HG03354 (cell line): ENCODE results near the gene DOCK1.

Experiments used
- ATAC-seq: cut with Tn5 transposase; IDR thresholded peaks from one replicate; pipeline ENCODE4 v1.9.1; 2021; ENCODE audit warnings: mild to moderate bottlenecking; ENCODE audit not compliant: unreplicated experiment, poor library complexity, severe bottlenecking

The DOCK1 gene

GRCh38 chr10:127117125-127117524 is 211.9 kb downstream of the DOCK1 start:
- no peak for ATAC-seq

DNA sequence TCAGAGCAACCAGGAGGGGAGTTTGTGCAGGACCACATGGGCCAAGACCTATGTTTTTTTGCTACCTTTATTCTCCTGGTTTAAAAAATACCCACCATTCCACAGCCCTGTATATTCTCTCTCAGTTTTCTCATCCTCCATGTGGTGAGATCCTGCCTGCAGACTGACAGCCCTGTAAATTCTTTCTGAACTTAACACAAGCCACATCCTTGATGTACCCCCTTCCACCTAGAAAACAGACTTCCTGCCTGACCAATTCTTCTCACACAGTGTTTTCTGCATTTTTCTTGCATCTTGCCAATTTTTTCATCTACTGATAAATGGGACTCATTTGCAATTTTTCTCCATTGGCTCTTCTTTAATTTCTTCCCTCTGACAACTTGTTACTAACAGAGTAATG is 212.8 kb downstream of the DOCK1 start:
- ATAC-seq: no peak

DNA sequence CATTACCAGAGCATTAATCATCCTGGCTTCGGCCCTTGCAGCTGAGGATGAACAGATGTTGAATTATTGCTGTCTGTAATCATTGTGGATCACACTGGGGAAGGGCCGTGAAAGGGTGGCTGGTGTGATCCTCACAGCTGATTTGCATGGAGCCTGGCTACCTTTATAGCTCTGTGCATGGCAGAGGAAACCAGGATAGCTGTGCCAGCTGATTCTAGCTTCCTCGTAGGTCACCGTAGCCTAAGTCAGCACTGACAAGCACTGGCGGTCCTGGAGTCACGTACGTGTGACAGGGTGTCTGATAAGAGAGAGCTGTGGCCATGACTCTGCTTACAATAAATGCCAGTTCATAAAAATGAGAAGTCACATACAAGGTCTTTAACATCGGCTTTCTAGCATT is 214.7 kb downstream of the DOCK1 start:
- ATAC-seq: no peak

DNA sequence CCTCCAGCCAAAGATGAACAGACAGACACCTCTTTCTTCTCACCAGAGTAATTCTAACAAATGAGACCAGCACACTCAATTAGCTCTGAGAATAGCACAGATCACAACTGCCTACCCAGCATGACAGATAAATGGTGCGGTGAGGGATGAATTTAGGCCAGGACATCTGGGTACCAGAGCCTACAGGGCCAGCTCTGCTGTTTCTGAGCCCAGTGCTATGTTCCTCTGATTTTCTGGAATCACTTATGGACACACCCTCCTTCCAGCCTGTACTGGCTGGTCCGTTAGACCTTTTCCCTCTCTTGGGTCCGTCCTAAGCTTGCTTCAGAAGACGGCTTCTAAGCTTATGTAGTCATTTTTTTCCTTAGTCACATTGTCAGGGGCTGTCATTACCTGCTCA is 217.6 kb downstream of the DOCK1 start:
- no peak for ATAC-seq

GRCh38 chr10:127123626-127124025 is 218.4 kb downstream of the DOCK1 start:
- no peak for ATAC-seq

- no peak for ATAC-seq
These were observed 220.1 kb downstream of the DOCK1 start for GRCh38 chr10:127125331-127125730.

DNA sequence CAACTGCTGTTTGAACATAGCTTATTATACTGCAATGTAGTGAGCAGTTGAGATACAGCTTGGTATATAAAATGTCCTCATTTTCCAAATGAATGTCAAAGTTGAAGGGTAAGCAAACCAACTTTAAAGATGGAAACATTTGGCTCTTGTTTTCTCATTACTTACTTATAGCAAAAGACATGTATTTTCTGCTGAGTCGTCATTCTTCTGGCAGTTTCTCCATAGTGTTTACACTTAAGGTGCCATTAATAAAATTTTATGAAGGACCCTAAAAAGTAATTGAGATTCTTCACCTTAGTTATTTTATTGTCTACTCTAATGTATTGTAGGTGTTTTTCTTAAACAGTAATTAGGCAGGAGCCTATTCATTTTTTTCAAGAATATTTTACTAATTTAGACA is 222.6 kb downstream of the DOCK1 start:
- no peak for ATAC-seq

DNA sequence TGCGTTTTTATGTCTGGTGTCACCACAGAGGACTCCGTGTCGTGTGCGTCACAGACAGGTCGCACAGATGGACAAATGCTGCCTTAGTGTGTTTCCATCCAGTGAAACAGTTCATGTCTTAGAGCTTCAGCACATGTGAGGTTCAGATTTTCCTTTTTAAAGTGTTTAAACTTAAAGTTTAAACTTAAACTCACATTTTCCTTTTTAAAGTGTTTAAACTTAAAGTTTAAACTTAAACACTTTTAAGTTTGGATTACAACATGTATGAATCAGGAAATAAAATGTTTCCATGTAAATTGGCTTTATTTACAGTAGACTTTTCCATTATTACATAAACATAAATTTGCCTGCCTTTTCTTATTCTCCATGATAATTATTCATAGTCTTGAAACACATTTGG is 223.9 kb downstream of the DOCK1 start:
- ATAC-seq: no peak

- ATAC-seq: no peak
These were observed 227.2 kb downstream of the DOCK1 start for GRCh38 chr10:127132451-127132850.

- no peak for ATAC-seq
These were observed 228.0 kb downstream of the DOCK1 start for GRCh38 chr10:127133225-127133624.

DNA sequence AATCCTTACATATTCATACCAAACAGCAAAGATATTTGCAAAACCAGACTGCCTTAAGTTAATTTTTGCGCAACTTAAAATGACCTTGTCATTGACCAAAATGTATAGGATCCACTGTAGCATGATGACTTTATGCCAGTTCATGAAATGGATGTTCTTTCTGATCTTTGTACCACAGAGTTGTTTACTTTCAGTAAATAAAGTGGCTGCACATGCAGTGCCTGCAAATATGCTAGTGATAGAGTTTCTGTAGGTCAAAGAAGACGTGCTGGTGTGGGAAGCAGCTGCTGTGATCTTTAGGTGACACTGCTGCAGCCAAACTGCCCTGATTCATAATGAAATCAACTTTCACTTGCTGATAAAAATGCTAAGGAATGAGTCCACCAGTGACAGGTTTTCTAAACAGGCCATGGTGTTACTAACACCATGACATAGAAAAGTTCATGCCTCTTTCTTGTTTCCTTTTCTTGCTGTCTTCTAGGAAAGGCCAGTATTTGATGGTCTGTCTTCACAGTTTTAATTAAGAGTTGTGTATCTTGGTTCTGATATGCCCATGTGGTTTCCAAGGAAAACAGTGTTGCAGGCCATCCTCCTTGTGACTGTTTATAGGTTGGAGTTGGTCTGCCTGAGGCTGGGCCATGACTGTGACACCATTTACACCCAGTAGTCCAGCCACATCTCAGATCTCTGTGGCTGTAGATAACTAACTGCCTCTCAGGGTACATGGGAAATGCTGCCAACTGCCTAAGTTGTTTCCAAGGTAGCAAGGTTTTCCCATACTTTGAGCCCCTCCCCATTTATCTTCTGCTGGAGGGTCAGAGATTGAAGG is 228.7 kb downstream of the DOCK1 start:
- no peak for ATAC-seq

- ATAC-seq: no peak
These were observed 230.8 kb downstream of the DOCK1 start for GRCh38 chr10:127135844-127136577.

DNA sequence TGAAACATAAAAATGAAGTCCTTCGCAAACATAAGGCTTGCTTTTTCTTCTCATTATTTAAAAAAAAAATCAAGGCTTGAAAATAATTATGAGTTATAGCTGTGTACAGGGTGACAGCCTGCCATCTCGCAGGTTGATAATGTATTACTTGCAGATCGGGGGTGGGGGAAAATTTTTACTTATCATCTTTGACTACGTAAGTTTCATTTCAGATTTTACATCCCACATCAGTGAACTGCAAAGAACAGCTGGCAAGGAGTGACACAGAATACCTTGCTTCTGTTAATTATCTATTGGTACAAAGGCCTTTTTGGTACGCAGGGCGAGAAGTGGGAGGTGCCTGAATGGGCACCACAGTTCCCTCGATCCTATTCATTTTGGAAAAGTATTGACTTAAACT is 232.2 kb downstream of the DOCK1 start:
- no peak for ATAC-seq

GRCh38 chr10:127142136-127142535 is 236.9 kb downstream of the DOCK1 start:
- ATAC-seq: no peak

DNA sequence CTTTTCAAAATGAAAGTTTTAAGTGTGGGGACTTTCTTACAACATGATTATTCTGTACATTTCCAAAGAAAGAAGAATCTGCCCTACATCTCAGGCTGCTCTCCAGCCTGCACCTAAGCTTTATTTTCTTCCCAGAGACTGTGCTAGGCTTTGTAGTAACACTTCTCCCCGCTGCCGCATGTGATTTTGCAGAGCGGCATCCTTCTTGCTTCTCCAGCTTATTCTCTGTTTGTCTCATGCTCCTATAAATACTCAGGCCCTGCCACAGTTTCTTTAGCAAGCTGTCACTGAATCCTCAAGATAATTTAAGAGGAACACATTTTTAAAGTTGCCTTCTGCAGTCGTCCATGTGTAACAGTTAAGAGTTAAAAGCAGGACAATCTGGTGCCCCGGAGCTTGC is 237.6 kb downstream of the DOCK1 start:
- ATAC-seq: no peak

GRCh38 chr10:127145173-127145572 is 239.9 kb downstream of the DOCK1 start:
- ATAC-seq: no peak

- ATAC-seq: no peak
These were observed 241.4 kb downstream of the DOCK1 start for GRCh38 chr10:127146661-127147060.

DNA sequence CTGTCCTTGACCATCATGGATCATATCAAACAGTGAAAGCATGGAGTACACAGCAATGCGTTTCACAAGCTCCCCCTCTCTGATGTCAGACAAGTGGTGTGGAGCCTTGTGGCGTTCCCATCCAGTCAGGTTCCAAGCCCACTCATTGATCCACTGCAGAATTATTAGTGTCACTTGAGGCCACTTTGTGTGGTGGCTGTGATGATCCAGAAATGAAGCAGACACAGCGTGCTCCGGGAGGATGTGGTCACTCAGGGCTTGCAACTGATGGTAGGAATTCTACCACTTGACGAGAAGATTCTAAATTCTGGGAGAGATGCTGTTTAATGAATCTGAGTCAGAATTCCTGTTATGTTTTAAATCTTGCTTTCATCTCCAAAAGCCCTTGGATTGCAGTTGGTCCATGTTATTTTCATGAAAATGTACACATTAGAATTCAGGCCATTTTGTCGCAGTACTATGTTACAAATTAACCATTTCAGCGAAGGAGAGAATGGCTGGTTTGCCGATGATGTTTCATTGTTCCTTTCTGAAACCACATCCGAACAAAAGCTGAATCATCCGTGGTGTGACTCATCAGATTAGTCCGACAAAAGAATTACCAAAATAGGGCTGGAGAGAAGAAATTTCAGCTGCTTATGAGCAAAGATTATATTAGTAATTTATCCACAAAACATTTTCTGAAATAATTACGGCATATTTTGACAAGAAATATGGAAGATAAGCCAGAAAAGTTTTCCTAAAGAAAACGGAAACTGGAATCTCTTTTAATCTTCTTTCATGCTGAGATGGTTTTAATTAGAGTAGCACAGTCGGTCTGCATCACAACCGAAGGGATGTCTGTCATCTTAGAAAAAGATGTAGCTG is 243.1 kb downstream of the DOCK1 start:
- ATAC-seq: no peak

GRCh38 chr10:127148933-127149220 is 243.6 kb downstream of the DOCK1 start:
- ATAC-seq: no peak

- ATAC-seq: no peak
These were observed 244.4 kb downstream of the DOCK1 start for GRCh38 chr10:127149501-127150081.
